Measurements from ENCODE around the gene CERS1. TPM values are rescaled to one million over a fixed set of nuclear protein-coding genes. Genes with fewer than 3 reads are reported as not detected.

CERS1 gene
- total RNA-seq, 1 experiment from 2014 or later = 11.4 TPM

GRCh38 chr19:18848878-18849661 lies 46.9 kb downstream of the CERS1 start:
- POLR2A ChIA-PET (ENCODE audit: low non-redundant PET) = interaction anchor here (0.6 kb wide), 2 partner anchors 35 to 54 kb away, joined by 3 to 12 read pairs; no protein-coding TSS in a partner anchor
- H3K4me1 ChIP-seq (ENCODE audit: insufficient read depth, low read length, poor library complexity, severe bottlenecking) = peaks cover 25% of the 10 kb centered on the region
- H3K4me3 ChIP-seq (ENCODE audit: low read depth, low read length, poor library complexity, severe bottlenecking) = no peak overlapping the region
- intact Hi-C loops (cut with micrococcal nuclease; ENCODE audit: unreplicated experiment) = loop anchor here (5.0 kb wide), 3 partner anchors 77 to 382 kb away; no protein-coding TSS in a partner anchor
- CTCF ChIA-PET = no interaction called here
- no peaks in the 10 kb centered on the region for H3K27me3 ChIP-seq (replicated peaks; ENCODE audit: insufficient read depth, low read depth, low read length, poor library complexity)
- peaks cover 55% of the 10 kb centered on the region for H3K36me3 ChIP-seq (ENCODE audit: insufficient read depth, low read length, poor library complexity, severe bottlenecking)
- H3K27ac ChIP-seq (ENCODE audit: low read depth, low read length, poor library complexity, severe bottlenecking) = peak overlapping the region; percentile 60
- no peak for TF ChIP-seq EZH2 (IDR thresholded peaks at IDR 0.05; ENCODE audit: borderline replicate concordance, low read depth, low read length, poor library complexity, severe bottlenecking)
- TF ChIP-seq CTCF (conservative IDR thresholded peaks at IDR 0.05; ENCODE audit: low read depth, low read length) = no peak
- no peaks in the 10 kb centered on the region for H3K9me3 ChIP-seq (ENCODE audit: low read depth, low read length, poor library complexity, severe bottlenecking)
- DNase-seq (ENCODE audit: low spot score) = no peak
- no TSS peak for BruUV-seq (replicated peaks)

- H3K4me1 ChIP-seq (ENCODE audit: insufficient read depth, low read length, poor library complexity, severe bottlenecking) = peaks cover 25% of the 10 kb centered on the region
- DNase-seq (ENCODE audit: low spot score) = peak; percentile 35
- no peaks in the 10 kb centered on the region for H3K9me3 ChIP-seq (ENCODE audit: low read depth, low read length, poor library complexity, severe bottlenecking)
- peaks cover 43% of the 10 kb centered on the region for H3K36me3 ChIP-seq (ENCODE audit: insufficient read depth, low read length, poor library complexity, severe bottlenecking)
- intact Hi-C loops (cut with micrococcal nuclease; ENCODE audit: unreplicated experiment) = loop anchor here (5.0 kb wide), 3 partner anchors 76 to 381 kb away; no protein-coding TSS in a partner anchor
- no peaks in the 10 kb centered on the region for H3K27me3 ChIP-seq (replicated peaks; ENCODE audit: insufficient read depth, low read depth, low read length, poor library complexity)
- ChIA-PET POLR2A (ENCODE audit: low non-redundant PET) (no interaction called here), CTCF (interaction anchor here (0.7 to 1.4 kb wide), 6 partner anchors 16 to 407 kb away, joined by 3 to 5 read pairs (median 3); partner anchors contain the start of genes KXD1 and UPF1)
- TF ChIP-seq EZH2 (IDR thresholded peaks at IDR 0.05; ENCODE audit: borderline replicate concordance, low read depth, low read length, poor library complexity, severe bottlenecking) (no peak), CTCF (conservative IDR thresholded peaks at IDR 0.05; ENCODE audit: low read depth, low read length) (no peak)
- peak overlapping the region; percentile 68 for H3K27ac ChIP-seq (ENCODE audit: low read depth, low read length, poor library complexity, severe bottlenecking)
- no peak overlapping the region for H3K4me3 ChIP-seq (ENCODE audit: low read depth, low read length, poor library complexity, severe bottlenecking)
- BruUV-seq (replicated peaks) = no TSS peak
These were observed 48.2 kb downstream of the CERS1 start for GRCh38 chr19:18847549-18848463.

GRCh38 chr19:18846862-18847548 lies 49.0 kb downstream of the CERS1 start:
- Histone ChIP-seq H3K27ac (ENCODE audit: low read depth, low read length, poor library complexity, severe bottlenecking) (peak overlapping the region; percentile 68), H3K4me1 (ENCODE audit: insufficient read depth, low read length, poor library complexity, severe bottlenecking) (peaks cover 29% of the 10 kb centered on the region), H3K4me3 (ENCODE audit: low read depth, low read length, poor library complexity, severe bottlenecking) (no peak overlapping the region), H3K27me3 (replicated peaks; ENCODE audit: insufficient read depth, low read depth, low read length, poor library complexity) (no peaks in the 10 kb centered on the region), H3K9me3 (ENCODE audit: low read depth, low read length, poor library complexity, severe bottlenecking) (no peaks in the 10 kb centered on the region), H3K36me3 (ENCODE audit: insufficient read depth, low read length, poor library complexity, severe bottlenecking) (peaks cover 36% of the 10 kb centered on the region)
- POLR2A ChIA-PET (ENCODE audit: low non-redundant PET) = interaction anchor here (0.6 kb wide), 1 partner anchor 252 kb away, joined by 3 read pairs; no protein-coding TSS in a partner anchor
- TF ChIP-seq EZH2 (IDR thresholded peaks at IDR 0.05; ENCODE audit: borderline replicate concordance, low read depth, low read length, poor library complexity, severe bottlenecking) (no peak), CTCF (conservative IDR thresholded peaks at IDR 0.05; ENCODE audit: low read depth, low read length) (peak; percentile 87)
- CTCF ChIA-PET = interaction anchor here (0.5 to 1.4 kb wide), 10 partner anchors 11 to 407 kb away, joined by 3 to 8 read pairs (median 3); partner anchors contain the start of genes KXD1 and UPF1
- intact Hi-C loops (cut with micrococcal nuclease; ENCODE audit: unreplicated experiment) = loop anchor here (5.0 kb wide), 3 partner anchors 75 to 380 kb away; no protein-coding TSS in a partner anchor
- no TSS peak for BruUV-seq (replicated peaks)
- DNase-seq (ENCODE audit: low spot score) = peak; percentile 82
